HepG2 (cell line): Measurements from ENCODE around the gene INHBB. TPM values are rescaled to one million over a fixed set of nuclear protein-coding genes. Genes with fewer than 3 reads are reported as not detected.

Experiments used
- ATAC-seq: fragments of 200-7000 bp; cut with Tn5 transposase; 3 replicates; pipeline ENCODE4 v1.9.1; 2020; ENCODE audit warnings: mild to moderate bottlenecking, moderate library complexity
- BruUV-seq: library from RNA; stranded (reverse); fragments of 400-500 nt; replicated peaks from 2 replicates; lab custom pipeline; 2021; lab: Mats Ljungman, UMichigan
- CTCF ChIA-PET: fragments of 300-600 bp; formaldehyde crosslinking; extraction: SDS; loops from one replicate; lab custom pipeline; 2021; ENCODE audit warnings: low total read pairs, inconsistent platforms, low intra/inter-chr PET ratio; lab: Yijun Ruan, JAX
- POLR2A ChIA-PET: fragments of 350-600 bp; sonication (Branson Sonifier 250); formaldehyde crosslinking; loops from one replicate; lab custom pipeline; 2020; ENCODE audit warnings: antibody characterized with exemption, inconsistent platforms; lab: Yijun Ruan, JAX
- DNase-seq: peaks from one replicate; pipeline ENCODE4 v3.0.0-alpha.2; 2015; ENCODE audit warnings: low spot score
- FAIRE-seq: peaks from 3 replicates; lab custom pipeline; 2011; peaks lifted over from hg19 to GRCh38; lab: Jason Lieb, UNC
- H2AFZ ChIP-seq: one replicate; pipeline ENCODE4 v1.6.1; 2011; ENCODE audit warnings: low read length, inconsistent platforms
- H3K27ac ChIP-seq: fragments of 300-600 bp; 3 replicates; pipeline ENCODE4 v1.8.0; 2011; ENCODE audit warnings: mixed run types, mild to moderate bottlenecking, mixed read lengths, low read length, inconsistent platforms; ENCODE audit not compliant: insufficient read depth; ENCODE audit errors: extremely low read length
- H3K27me3 ChIP-seq, 2 experiments: fragments of 200-600 bp in 1 of 2; 2 replicates in 1 of 2; 3 replicates in 1 of 2; pipeline versions ENCODE4 v1.6.0 to v1.8.0; 2011; ENCODE audit warnings: low read length in 2 of 2, mild to moderate bottlenecking in 2 of 2, moderate library complexity in 2 of 2, inconsistent platforms in 1 of 2; ENCODE audit not compliant: insufficient read depth in 2 of 2, control insufficient read depth in 1 of 2
- H3K36me3 ChIP-seq, 2 experiments: fragments of 200-600 bp in 1 of 2; replicated peaks in 1 of 2; 2 replicates in 1 of 2; 3 replicates in 1 of 2; pipeline versions ENCODE4 v1.5.1 to v1.8.0; 2011; ENCODE audit warnings: low read length in 2 of 2, inconsistent platforms in 1 of 2; ENCODE audit not compliant: insufficient read depth in 2 of 2, control insufficient read depth in 1 of 2
- H3K4me1 ChIP-seq: 2 replicates; pipeline ENCODE4 v1.5.1; 2012; ENCODE audit warnings: low read length, inconsistent platforms; ENCODE audit not compliant: insufficient read depth
- H3K4me2 ChIP-seq: 2 replicates; pipeline ENCODE4 v1.6.0; 2011; ENCODE audit warnings: low read depth, low read length, inconsistent platforms
- H3K4me3 ChIP-seq, 3 experiments: fragments of 200-600 bp in 1 of 3; sonication (generic), shearing (Covaris generic) in 1 of 3; replicated peaks in 1 of 3; 2 replicates each; pipeline ENCODE4 v1.5.1; 2011 to 2016; ENCODE audit warnings: low read length in 3 of 3, inconsistent platforms in 2 of 3, low read depth in 2 of 3, mild to moderate bottlenecking in 2 of 3, control low read depth in 1 of 3, mixed read lengths in 1 of 3; ENCODE audit not compliant: insufficient read depth in 1 of 3
- H3K79me2 ChIP-seq: one replicate; pipeline ENCODE4 v1.6.1; 2011; ENCODE audit warnings: low read length, inconsistent platforms; ENCODE audit not compliant: insufficient read depth
- H3K9ac ChIP-seq: 2 replicates; pipeline ENCODE4 v1.6.0; 2011; ENCODE audit warnings: mild to moderate bottlenecking, low read depth, low read length, inconsistent platforms; ENCODE audit not compliant: insufficient read depth
- H3K9me3 ChIP-seq: 2 replicates; pipeline ENCODE4 v1.5.1; 2012; ENCODE audit warnings: mild to moderate bottlenecking, low read length
- H4K20me1 ChIP-seq: 2 replicates; pipeline ENCODE4 v1.6.0; 2011; ENCODE audit warnings: inconsistent platforms, mild to moderate bottlenecking, low read length, moderate library complexity; ENCODE audit not compliant: insufficient read depth
- ARID2 ChIP-seq: sonication (generic); formaldehyde crosslinking; IDR thresholded peaks from 2 replicates; pipeline ENCODE4 v1.8.1; 2022; ENCODE audit warnings: mild to moderate bottlenecking, missing genetic modification reagents, borderline replicate concordance
- GTF3A ChIP-seq: sonication (generic); formaldehyde crosslinking; conservative IDR thresholded peaks from 2 replicates; pipeline ENCODE4 v1.4.0; 2020; ENCODE audit warnings: mild to moderate bottlenecking, missing genetic modification reagents
- HIVEP1 ChIP-seq: sonication (generic); formaldehyde crosslinking; IDR thresholded peaks from 2 replicates; pipeline ENCODE4 v1.4.0; 2020; ENCODE audit warnings: mild to moderate bottlenecking, missing genetic modification reagents
- HOXA5 ChIP-seq: sonication (generic); formaldehyde crosslinking; IDR thresholded peaks from 2 replicates; pipeline ENCODE4 v1.4.0; 2020; ENCODE audit warnings: missing genetic modification reagents
- HOXA9 ChIP-seq: sonication (generic); formaldehyde crosslinking; IDR thresholded peaks from 2 replicates; pipeline ENCODE4 v1.8.1; 2022; ENCODE audit warnings: missing genetic modification reagents, mild to moderate bottlenecking, moderate library complexity, borderline replicate concordance
- NFIC ChIP-seq: IDR thresholded peaks from 2 replicates; pipeline ENCODE4 v1.6.1; 2012; ENCODE audit warnings: mild to moderate bottlenecking, low read length, inconsistent platforms
- RNF2 ChIP-seq: fragments of 450-650 bp; conservative IDR thresholded peaks from 2 replicates; pipeline ENCODE4 v1.6.1; 2016; ENCODE audit warnings: low read depth
- SP5 ChIP-seq: IDR thresholded peaks from 2 replicates; pipeline ENCODE4 v1.6.1; 2016; ENCODE audit warnings: low read depth, borderline replicate concordance
- ZBTB7B ChIP-seq: sonication (generic); formaldehyde crosslinking; IDR thresholded peaks from 2 replicates; pipeline ENCODE4 v1.4.0; 2020; ENCODE audit warnings: missing genetic modification reagents
- ZKSCAN1 ChIP-seq: fragments of 150-350 bp; IDR thresholded peaks from 2 replicates; pipeline ENCODE4 v1.6.1; 2014; ENCODE audit warnings: low read length
- ZMYM3 ChIP-seq: sonication (generic); formaldehyde crosslinking; IDR thresholded peaks from 2 replicates; pipeline ENCODE4 v1.5.1; 2020; ENCODE audit warnings: mild to moderate bottlenecking, missing genetic modification reagents
- ZNF275 ChIP-seq: sonication (generic); formaldehyde crosslinking; IDR thresholded peaks from 2 replicates; pipeline ENCODE4 v1.8.0; 2022; ENCODE audit warnings: missing genetic modification reagents, mild to moderate bottlenecking, inconsistent platforms, borderline replicate concordance
- ZNF292 ChIP-seq: sonication (generic); formaldehyde crosslinking; IDR thresholded peaks from 2 replicates; pipeline ENCODE4 v1.8.1; 2022; ENCODE audit warnings: mild to moderate bottlenecking, low read depth, missing genetic modification reagents, borderline replicate concordance
- ZNF720 ChIP-seq: sonication (generic); formaldehyde crosslinking; IDR thresholded peaks from 2 replicates; pipeline ENCODE4 v1.4.0; 2020; ENCODE audit warnings: missing genetic modification reagents
- ZSCAN12 ChIP-seq: sonication (generic); formaldehyde crosslinking; IDR thresholded peaks from 2 replicates; pipeline ENCODE4 v1.9.0; 2021; ENCODE audit warnings: mild to moderate bottlenecking, missing genetic modification reagents
- WGBS: methylation state at CpG from one replicate; pipeline ENCODE4 v1.1.6; 2017; ENCODE audit warnings: low lambda C conversion rate; 5-methylcytosine and 5-hydroxymethylcytosine counted together
- in situ Hi-C: cut with HindIII; loops from 2 replicates; pipeline ENCODE4 v1.10.0; 2017; ENCODE audit warnings: low pct_unique_long_range_greater_than_20kb; ENCODE audit not compliant: extremely low pct_ligation_motif_present
- intact Hi-C: fragments of 100-400 bp; cut with micrococcal nuclease; formaldehyde crosslinking; loops from one replicate; pipeline ENCODE4 v1.10.0; 2022; ENCODE audit not compliant: unreplicated experiment
- polyA plus RNA-seq, 8 experiments: library from polyadenylated mRNA; depleted of rRNA in 3 of 8; stranded (reverse) in 7 of 8; unstranded in 1 of 8; fragments of >200 nt; fragmentation: Illumina TruSeq in 4 of 8; extraction: Trizol in 4 of 8; gene quantifications; 2 replicates each; pipeline versions ENCODE4 v1.2.1 to v1.2.3, GENCODE V29; 2011 to 2016; ENCODE audit warnings: low read depth in 4 of 8, missing spikeins in 1 of 8, mixed read lengths in 1 of 8; ENCODE audit not compliant: insufficient read depth in 1 of 8
- total RNA-seq, 5 experiments: library from RNA; depleted of rRNA; stranded (reverse); fragments of >200 nt; fragmentation: Illumina TruSeq; extraction: Trizol; gene quantifications; 2 replicates each; pipeline ENCODE4 v1.2.3, GENCODE V29; 2016; ENCODE audit warnings: low read depth in 1 of 5

The INHBB gene
- total and polyA plus RNA-seq, 2 of the 13 experiments (the other 11 are each of a cell fraction or from before 2014, with no cell fraction given): 0.20 to 1.7 TPM

DNA sequence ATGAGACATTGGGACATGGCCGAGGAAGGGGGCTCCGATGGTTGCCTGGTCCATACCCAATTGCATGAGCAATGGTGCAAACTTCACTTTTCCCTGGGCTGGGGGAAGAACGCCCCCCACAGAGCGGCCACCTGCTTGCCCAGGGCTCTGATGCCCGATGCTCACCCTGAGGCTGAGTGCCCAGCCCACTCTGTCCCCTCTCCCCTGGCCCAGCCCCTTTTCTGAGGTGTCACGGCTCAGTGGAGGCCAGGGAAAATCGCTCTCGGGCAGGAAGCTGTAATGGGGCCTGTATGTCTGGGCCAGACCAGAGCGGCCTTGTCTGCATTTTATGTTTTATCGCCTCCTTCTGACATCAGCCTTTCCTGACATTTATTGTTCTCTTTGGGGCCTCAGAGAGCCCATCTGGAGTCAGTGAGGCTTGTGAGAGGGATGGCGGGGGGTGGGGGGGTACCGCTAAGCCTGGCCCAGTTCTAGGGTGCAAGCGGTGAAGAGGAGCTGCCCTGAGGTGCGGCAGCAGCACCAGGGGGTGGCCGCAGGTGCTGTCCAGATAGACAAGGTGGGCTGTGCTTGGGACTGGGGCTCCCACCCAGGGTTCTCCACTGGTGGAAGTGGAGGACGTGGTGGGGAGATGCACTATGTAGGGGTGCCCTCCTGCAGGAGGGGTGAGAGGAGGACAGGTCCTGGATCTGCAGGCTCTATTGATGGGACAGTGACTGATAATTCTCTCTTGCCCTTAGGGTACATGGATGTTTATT is 46.2 kb downstream of the INHBB start (continued):
- TF ChIP-seq ZNF292 (CRISPR knock-in tag): no peak

- no peak for FAIRE-seq
- peaks cover 35% of the 10 kb centered on the region for H3K4me1 ChIP-seq
- intact Hi-C loops (no loop called here), in situ Hi-C loops (no loop called here)
- H2AFZ ChIP-seq: no peak overlapping the region
- H3K27ac ChIP-seq: no peak overlapping the region
- H3K9ac ChIP-seq: no peak overlapping the region
- H3K27me3 ChIP-seq: no peaks in the 10 kb centered on the region; a peak in 2 of 5 replicates
- WGBS: 87% methylated on average over 1 of the region's 1 CpG
- H3K4me2 ChIP-seq: no peak overlapping the region
- H3K4me3 ChIP-seq: no peak overlapping the region
- ChIA-PET CTCF (no interaction called here), POLR2A (no interaction called here)
- no TSS peak for BruUV-seq
- H3K9me3 ChIP-seq: no peaks in the 10 kb centered on the region
- DNase-seq: no peak
- TF ChIP-seq ZMYM3 (CRISPR knock-in tag): peak; percentile 48; the same call in 1 of the 2 replicates
- TF ChIP-seq ARID2 (CRISPR knock-in tag): no peak
- no peak for ATAC-seq
- H3K79me2 ChIP-seq: no peaks in the 10 kb centered on the region
- H3K36me3 ChIP-seq: no peaks in the 10 kb centered on the region
- no peaks in the 10 kb centered on the region for H4K20me1 ChIP-seq
These were observed 47.0 kb downstream of the INHBB start for GRCh38 chr2:120392923-120393322.

- H3K27ac ChIP-seq: no peak overlapping the region
- no peak overlapping the region for H3K4me3 ChIP-seq
- in situ Hi-C loops: no loop called here
- WGBS: 33% methylated on average over 5 of the region's 5 CpGs
- DNase-seq (no peak), ATAC-seq (no peak), FAIRE-seq (no peak)
- H3K4me1 ChIP-seq: peaks cover 40% of the 10 kb centered on the region
- no peaks in the 10 kb centered on the region for H3K36me3 ChIP-seq
- no TSS peak for BruUV-seq
- no peak overlapping the region for H3K9ac ChIP-seq
- no peak overlapping the region for H3K4me2 ChIP-seq
- H3K27me3 ChIP-seq: peaks cover 0 to 3% of the 10 kb centered on the region in 2 experiments; a peak in 2 of 5 replicates
- no peaks in the 10 kb centered on the region for H3K9me3 ChIP-seq
- POLR2A ChIA-PET: no interaction called here
- H4K20me1 ChIP-seq: no peaks in the 10 kb centered on the region
- H2AFZ ChIP-seq: no peak overlapping the region
- intact Hi-C loops: no loop called here
- CTCF ChIA-PET: no interaction called here
- no peaks in the 10 kb centered on the region for H3K79me2 ChIP-seq
- TF ChIP-seq ZSCAN12 (CRISPR knock-in tag) (no peak), HOXA9 (CRISPR knock-in tag) (no peak), RNF2 (no peak), SP5 (CRISPR knock-in tag) (no peak), GTF3A (CRISPR knock-in tag) (no peak), HIVEP1 (CRISPR knock-in tag) (no peak), HOXA5 (CRISPR knock-in tag) (no peak), NFIC (no peak), ZNF720 (no peak), ZKSCAN1 (no peak), ZBTB7B (CRISPR knock-in tag) (no peak), ZNF275 (CRISPR knock-in tag) (no peak)
These were observed 47.5 kb downstream of the INHBB start for GRCh38 chr2:120393456-120393855.
